Fibroblast of the aortic adventitia (primary cell): ENCODE data around the gene PIBF1. TPM values are rescaled to one million over a fixed set of nuclear protein-coding genes. Genes with fewer than 3 reads are reported as not detected.

Experiments
- DNase-seq: peaks from one replicate; pipeline ENCODE4 v3.0.0-alpha.2; 2010; ENCODE audit warnings: low read depth
- H3K4me3 ChIP-seq: 2 replicates; pipeline ENCODE4 v1.5.1; 2011; ENCODE audit warnings: low read depth, mild to moderate bottlenecking, control low read depth, low read length, moderate library complexity
- CTCF ChIP-seq: IDR thresholded peaks from 2 replicates; pipeline ENCODE4 v1.5.1; 2011; ENCODE audit warnings: mild to moderate bottlenecking, low read length, control low read depth, inconsistent platforms; ENCODE audit not compliant: insufficient read depth
- total RNA-seq: library from RNA; depleted of rRNA; stranded (reverse); fragments of >200 nt; gene quantifications from 2 replicates; pipeline ENCODE4 v1.2.3, GENCODE V29; 2012; ENCODE audit warnings: low replicate concordance

PIBF1 gene
- total RNA-seq, 1 donor: 31.6 TPM

DNA sequence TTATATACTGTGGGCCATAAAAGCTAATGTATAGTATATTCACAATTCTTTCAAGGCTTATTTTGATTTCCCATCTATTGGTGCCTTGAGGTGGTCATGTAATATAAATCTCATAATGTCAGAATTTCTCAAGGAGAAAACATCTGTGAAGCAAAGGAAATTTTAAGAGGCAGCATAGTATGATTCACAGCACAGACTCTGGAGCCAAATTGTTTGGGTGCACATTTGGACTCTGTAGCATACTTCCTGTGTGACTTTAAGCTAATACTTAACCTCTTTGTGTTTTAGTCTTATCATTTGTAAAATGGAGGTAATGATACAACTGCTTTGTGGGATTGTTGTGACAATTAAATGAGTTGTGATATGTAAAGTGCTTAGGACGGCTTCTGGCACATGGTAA lies 67.6 kb downstream of the PIBF1 start:
- no peak for TF ChIP-seq CTCF
- DNase-seq: peak; percentile 42
- no peak overlapping the region for H3K4me3 ChIP-seq

- no peak for DNase-seq
- no peak overlapping the region for H3K4me3 ChIP-seq
- TF ChIP-seq CTCF: no peak
Observed at GRCh38 chr13:72850959-72851677, 69.2 kb downstream of the PIBF1 start.

GRCh38 chr13:72851678-72852014 lies 69.7 kb downstream of the PIBF1 start:
- no peak for TF ChIP-seq CTCF
- no peak overlapping the region for H3K4me3 ChIP-seq
- no peak for DNase-seq

- no peak overlapping the region for H3K4me3 ChIP-seq
- no peak for DNase-seq
- no peak for TF ChIP-seq CTCF
Observed at GRCh38 chr13:72852207-72852606, 70.3 kb downstream of the PIBF1 start.

DNA sequence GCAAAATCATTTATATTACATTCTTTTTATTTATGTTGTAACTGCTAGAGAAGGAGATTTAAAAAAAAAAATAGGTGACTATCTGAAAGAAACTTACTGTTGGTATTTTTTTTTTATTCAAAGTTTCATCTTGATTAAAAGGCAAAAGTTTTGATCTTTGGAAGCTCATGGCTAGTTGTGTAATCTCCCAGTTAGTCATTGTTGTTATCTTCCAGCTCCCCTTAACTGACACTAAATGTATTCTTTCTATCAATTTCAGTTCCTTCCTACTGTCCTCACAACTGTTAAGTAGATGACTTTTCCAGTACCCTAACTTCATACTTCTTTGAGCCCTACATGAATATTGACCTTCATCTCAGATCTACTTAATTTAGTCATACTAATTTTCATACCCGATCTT lies 71.1 kb downstream of the PIBF1 start:
- TF ChIP-seq CTCF: no peak
- no peak overlapping the region for H3K4me3 ChIP-seq
- peak; percentile 16 for DNase-seq

- TF ChIP-seq CTCF: no peak
- peak; percentile 62 for DNase-seq
- H3K4me3 ChIP-seq: no peak overlapping the region
Observed at GRCh38 chr13:72864142-72865011, 82.4 kb downstream of the PIBF1 start.
